Measurements from ENCODE around the gene EPS8.

EPS8 gene

DNA sequence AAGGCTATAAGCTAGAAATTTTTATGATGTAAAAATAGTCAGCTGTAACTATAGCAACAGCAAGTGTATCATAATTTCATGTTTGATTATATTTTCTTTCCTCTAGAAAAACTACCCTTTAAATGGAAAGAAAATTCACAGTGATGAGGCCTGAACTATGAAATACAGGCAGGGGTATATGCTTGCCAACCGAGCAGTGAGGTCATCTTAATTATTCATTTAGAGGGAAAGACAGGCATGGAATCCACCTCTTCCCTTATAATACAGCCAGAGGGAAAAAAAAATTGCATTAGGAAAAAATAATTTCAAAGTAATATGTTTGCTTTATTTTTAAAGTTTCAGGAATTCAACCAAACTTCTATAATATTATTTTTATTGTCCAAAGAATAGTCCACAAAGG, 139.8 kb downstream of the EPS8 start:
- TF ChIP-seq, protein P1, sequence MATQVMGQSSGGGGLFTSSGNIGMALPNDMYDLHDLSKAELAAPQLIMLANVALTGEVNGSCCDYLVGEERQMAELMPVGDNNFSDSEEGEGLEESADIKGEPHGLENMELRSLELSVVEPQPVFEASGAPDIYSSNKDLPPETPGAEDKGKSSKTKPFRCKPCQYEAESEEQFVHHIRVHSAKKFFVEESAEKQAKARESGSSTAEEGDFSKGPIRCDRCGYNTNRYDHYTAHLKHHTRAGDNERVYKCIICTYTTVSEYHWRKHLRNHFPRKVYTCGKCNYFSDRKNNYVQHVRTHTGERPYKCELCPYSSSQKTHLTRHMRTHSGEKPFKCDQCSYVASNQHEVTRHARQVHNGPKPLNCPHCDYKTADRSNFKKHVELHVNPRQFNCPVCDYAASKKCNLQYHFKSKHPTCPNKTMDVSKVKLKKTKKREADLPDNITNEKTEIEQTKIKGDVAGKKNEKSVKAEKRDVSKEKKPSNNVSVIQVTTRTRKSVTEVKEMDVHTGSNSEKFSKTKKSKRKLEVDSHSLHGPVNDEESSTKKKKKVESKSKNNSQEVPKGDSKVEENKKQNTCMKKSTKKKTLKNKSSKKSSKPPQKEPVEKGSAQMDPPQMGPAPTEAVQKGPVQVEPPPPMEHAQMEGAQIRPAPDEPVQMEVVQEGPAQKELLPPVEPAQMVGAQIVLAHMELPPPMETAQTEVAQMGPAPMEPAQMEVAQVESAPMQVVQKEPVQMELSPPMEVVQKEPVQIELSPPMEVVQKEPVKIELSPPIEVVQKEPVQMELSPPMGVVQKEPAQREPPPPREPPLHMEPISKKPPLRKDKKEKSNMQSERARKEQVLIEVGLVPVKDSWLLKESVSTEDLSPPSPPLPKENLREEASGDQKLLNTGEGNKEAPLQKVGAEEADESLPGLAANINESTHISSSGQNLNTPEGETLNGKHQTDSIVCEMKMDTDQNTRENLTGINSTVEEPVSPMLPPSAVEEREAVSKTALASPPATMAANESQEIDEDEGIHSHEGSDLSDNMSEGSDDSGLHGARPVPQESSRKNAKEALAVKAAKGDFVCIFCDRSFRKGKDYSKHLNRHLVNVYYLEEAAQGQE (IDR thresholded peaks at IDR 0.05; ENCODE audit: insufficient read depth in 1 of 2, low read depth in 2 of 2, low read length in 2 of 2) = no peak
- TF ChIP-seq SIN3A (IDR thresholded peaks at IDR 0.05; ENCODE audit: borderline replicate concordance, insufficient read depth, low read length) (no peak), POLR2AphosphoS5 (IDR thresholded peaks at IDR 0.05; ENCODE audit: low read depth, low read length) (no peak), FOXP2 (optimal IDR thresholded peaks at IDR 0.05; ENCODE audit: borderline replicate concordance, extremely low read depth, extremely low read length, insufficient read depth) (no peak), TAF1 (IDR thresholded peaks at IDR 0.05; ENCODE audit: borderline replicate concordance, insufficient read depth, low read length) (no peak)

DNA sequence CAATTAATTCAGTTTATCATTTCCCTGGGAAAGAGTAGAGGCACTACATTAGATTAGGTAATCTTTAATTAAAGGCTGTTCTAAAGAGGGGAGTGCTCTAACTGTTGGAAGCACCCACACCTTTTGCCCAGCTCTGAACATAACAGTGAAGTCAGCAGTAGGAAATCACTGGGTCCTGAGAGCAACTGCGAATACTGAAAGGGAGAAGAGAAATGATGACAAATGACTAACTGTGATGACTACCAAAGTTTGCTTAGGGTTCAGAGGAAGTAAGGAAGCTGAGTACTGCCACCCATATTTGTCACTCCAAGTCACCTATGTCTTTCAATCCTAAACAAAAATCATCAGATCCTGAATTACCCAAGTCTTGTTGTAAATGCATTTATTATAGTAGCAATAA, 140.6 kb downstream of the EPS8 start:
- TF ChIP-seq FOXP2 (optimal IDR thresholded peaks at IDR 0.05; ENCODE audit: borderline replicate concordance, extremely low read depth, extremely low read length, insufficient read depth) (no peak), SIN3A (IDR thresholded peaks at IDR 0.05; ENCODE audit: borderline replicate concordance, insufficient read depth, low read length) (no peak), TAF1 (IDR thresholded peaks at IDR 0.05; ENCODE audit: borderline replicate concordance, insufficient read depth, low read length) (no peak), POLR2AphosphoS5 (IDR thresholded peaks at IDR 0.05; ENCODE audit: low read depth, low read length) (no peak)
- TF ChIP-seq, protein P1 (IDR thresholded peaks at IDR 0.05; ENCODE audit: insufficient read depth in 1 of 2, low read depth in 2 of 2, low read length in 2 of 2) = no peak

DNA sequence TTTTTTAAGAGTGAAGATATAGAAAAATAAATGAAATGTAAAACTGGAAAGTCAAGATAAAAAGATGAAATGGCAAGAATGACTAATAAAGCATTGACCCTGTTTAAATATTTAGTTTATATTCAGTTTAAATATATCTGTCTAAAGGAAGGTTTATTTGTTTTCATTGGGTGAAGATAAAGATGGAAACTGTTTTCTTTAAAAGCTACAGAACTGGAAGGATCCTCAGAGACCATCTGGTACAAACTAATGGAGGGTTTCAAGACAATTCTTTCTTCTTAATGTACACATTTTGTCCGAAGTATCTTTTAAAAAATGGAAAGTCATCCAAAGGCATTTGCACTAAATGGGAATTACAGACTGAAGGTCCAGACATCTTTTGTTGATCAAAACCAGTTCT, 142.6 kb downstream of the EPS8 start:
- TF ChIP-seq FOXP2 (optimal IDR thresholded peaks at IDR 0.05; ENCODE audit: borderline replicate concordance, extremely low read depth, extremely low read length, insufficient read depth) = no peak
- TF ChIP-seq, protein P1 (IDR thresholded peaks at IDR 0.05; ENCODE audit: insufficient read depth in 1 of 2, low read depth in 2 of 2, low read length in 2 of 2) = no peak
- TF ChIP-seq TAF1 (IDR thresholded peaks at IDR 0.05; ENCODE audit: borderline replicate concordance, insufficient read depth, low read length) = no peak
- no peak for TF ChIP-seq SIN3A (IDR thresholded peaks at IDR 0.05; ENCODE audit: borderline replicate concordance, insufficient read depth, low read length)
- no peak for TF ChIP-seq POLR2AphosphoS5 (IDR thresholded peaks at IDR 0.05; ENCODE audit: low read depth, low read length)

DNA sequence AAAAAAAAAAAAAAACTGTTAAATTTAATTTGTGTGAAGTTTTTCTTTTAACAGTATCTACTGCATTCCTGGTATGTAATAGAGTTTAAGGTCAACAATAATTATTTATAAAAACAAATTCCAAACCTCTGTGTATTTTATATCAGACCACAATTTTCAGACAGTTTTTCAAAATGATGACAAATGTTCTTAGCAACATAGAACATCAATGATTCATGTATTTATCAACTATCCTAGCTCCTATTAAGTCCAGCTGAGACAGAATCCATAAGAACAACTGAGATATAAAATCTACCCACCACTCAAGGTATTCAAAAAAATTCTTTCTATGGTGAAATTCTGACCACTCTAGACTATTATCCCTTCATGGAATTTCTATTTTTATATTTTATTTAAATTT, 144.5 kb downstream of the EPS8 start:
- TF ChIP-seq FOXP2 (optimal IDR thresholded peaks at IDR 0.05; ENCODE audit: borderline replicate concordance, extremely low read depth, extremely low read length, insufficient read depth) (no peak), SIN3A (IDR thresholded peaks at IDR 0.05; ENCODE audit: borderline replicate concordance, insufficient read depth, low read length) (no peak), TAF1 (IDR thresholded peaks at IDR 0.05; ENCODE audit: borderline replicate concordance, insufficient read depth, low read length) (no peak), POLR2AphosphoS5 (IDR thresholded peaks at IDR 0.05; ENCODE audit: low read depth, low read length) (no peak)
- TF ChIP-seq, protein P1 (IDR thresholded peaks at IDR 0.05; ENCODE audit: insufficient read depth in 1 of 2, low read depth in 2 of 2, low read length in 2 of 2) = no peak

DNA sequence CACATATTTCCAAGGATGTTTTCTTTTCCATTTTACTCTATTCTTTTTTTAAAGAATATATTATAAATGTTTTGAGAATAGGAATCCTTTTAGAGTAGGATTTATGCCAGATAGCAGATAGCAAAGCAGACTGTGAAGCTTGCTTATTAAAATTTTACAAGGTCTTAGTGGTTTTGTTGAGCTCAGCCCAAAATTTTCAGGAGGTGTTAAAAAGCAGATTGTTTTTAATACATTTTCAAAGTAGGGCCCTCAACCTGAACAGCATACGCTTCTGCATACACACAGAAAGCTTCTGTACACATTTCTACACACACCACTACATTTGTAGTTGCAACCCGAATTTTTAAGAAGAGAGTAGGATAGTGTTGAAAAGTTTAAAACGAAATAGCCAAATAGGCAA, 151.0 kb downstream of the EPS8 start:
- TF ChIP-seq, protein P1 (IDR thresholded peaks at IDR 0.05; ENCODE audit: insufficient read depth in 1 of 2, low read depth in 2 of 2, low read length in 2 of 2) = no peak
- no peak for TF ChIP-seq FOXP2 (optimal IDR thresholded peaks at IDR 0.05; ENCODE audit: borderline replicate concordance, extremely low read depth, extremely low read length, insufficient read depth)
- TF ChIP-seq SIN3A (IDR thresholded peaks at IDR 0.05; ENCODE audit: borderline replicate concordance, insufficient read depth, low read length) = no peak
- TF ChIP-seq TAF1 (IDR thresholded peaks at IDR 0.05; ENCODE audit: borderline replicate concordance, insufficient read depth, low read length) = no peak
- no peak for TF ChIP-seq POLR2AphosphoS5 (IDR thresholded peaks at IDR 0.05; ENCODE audit: low read depth, low read length)

Measured in PFSK-1 (cell line).